ENCODE results near the gene ACBD4. TPM values are rescaled to one million over a fixed set of nuclear protein-coding genes. Genes with fewer than 3 reads are reported as not detected.

The ACBD4 gene
- total and polyA plus RNA-seq, 2 of the 4 experiments (the other 2 are of a cell fraction), result 2.3 to 5.7 TPM

DNA sequence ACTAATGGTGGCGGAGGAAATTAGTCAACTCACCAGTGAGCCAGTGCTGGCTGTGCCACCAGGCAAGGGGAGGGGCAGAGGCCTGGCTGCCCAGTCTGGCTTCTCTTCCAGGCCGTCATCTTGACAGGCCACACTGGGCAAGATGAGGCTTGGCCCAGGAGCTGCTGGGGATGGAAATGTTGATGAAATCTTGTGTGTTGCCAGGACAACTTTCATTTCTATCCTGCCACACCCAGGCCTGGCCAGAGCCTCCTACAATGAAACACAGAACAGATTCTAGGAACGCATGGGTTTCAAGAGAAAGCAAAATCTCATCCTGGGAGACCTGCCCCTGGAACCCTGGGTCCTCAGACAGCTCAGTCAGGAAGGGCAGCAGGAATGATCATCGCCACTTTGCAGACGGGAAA lies 35.4 kb downstream of the ACBD4 start (continued):
- TF ChIP-seq NFE2L2 (IDR thresholded peaks at IDR 0.05; ENCODE audit: low read depth, low read length) (no peak), CEBPB (IDR thresholded peaks at IDR 0.05; ENCODE audit: low read depth, low read length) (no peak)

DNA sequence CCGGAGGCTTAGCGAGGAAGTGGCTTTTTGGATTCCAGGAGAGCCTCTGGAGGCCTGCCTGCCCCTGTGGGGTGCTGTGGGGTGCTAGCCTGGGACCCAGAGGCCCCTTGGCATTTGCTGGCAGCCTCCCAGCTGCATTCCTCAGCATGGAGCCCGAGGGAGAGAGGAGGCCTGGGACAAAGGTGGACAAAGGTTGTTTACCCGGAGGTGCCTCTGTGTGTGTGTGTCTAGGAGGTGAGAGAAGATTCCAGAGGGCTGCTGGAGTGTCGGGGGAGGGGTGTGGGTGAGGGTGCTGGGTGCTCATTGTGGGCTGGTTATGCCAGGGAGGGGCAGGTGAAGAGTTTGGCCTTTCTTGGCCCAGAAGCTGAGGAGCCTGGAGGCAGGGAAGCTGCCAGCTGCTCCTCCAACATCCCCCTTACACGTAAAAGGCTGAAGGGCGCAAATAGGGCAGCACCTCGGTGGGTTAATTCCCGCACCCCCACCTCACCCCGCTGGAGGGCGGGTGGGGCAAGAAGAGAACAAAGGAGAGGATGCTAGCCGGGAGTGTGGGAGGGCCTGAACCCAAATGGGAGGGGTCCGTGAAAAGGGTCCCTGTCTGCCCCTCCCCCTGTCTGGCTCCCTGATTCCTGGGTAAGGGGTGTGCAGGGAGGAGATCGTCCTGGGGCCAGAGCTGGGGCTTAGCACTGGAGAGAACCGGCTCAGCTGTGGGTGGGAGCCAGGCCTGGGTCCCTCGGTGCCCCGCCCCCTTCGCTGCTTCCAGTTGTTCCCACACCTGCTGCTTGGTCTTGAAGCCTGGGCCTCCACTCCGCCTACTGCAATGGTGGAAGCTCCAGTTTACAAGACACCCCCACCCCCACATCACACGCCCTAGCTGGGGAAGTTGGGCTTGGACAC lies 36.1 kb downstream of the ACBD4 start:
- H3K56ac ChIP-seq (ENCODE audit: extremely low read depth, insufficient read depth, low read length), result peak overlapping the region; percentile 35; the same call in 1 of the 2 replicates
- peak overlapping the region; percentile 83 for H4K5ac ChIP-seq (ENCODE audit: low read depth, low read length)
- no peaks in the 10 kb centered on the region for H4K20me1 ChIP-seq (ENCODE audit: insufficient read depth, low read length)
- H3K4me3 ChIP-seq (ENCODE audit: insufficient read depth, low read depth, low read length), result no peak overlapping the region
- intact Hi-C loops (cut with micrococcal nuclease), result no loop called here
- TF ChIP-seq, protein P1, sequence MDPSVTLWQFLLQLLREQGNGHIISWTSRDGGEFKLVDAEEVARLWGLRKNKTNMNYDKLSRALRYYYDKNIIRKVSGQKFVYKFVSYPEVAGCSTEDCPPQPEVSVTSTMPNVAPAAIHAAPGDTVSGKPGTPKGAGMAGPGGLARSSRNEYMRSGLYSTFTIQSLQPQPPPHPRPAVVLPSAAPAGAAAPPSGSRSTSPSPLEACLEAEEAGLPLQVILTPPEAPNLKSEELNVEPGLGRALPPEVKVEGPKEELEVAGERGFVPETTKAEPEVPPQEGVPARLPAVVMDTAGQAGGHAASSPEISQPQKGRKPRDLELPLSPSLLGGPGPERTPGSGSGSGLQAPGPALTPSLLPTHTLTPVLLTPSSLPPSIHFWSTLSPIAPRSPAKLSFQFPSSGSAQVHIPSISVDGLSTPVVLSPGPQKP (IDR thresholded peaks at IDR 0.05; ENCODE audit: borderline replicate concordance, low read depth, low read length), result no peak
- TF ChIP-seq MAZ (IDR thresholded peaks at IDR 0.05; ENCODE audit: borderline replicate concordance, low read depth, low read length), result no peak
- H3K9ac ChIP-seq (ENCODE audit: low read depth, low read length), result peak overlapping the region; percentile 60
- H2BK5ac ChIP-seq (ENCODE audit: low read depth, low read length, poor library complexity, severe bottlenecking), result peak overlapping the region; percentile 76
- peaks cover 33% of the 10 kb centered on the region for H3K9me1 ChIP-seq (ENCODE audit: insufficient read depth, low read length)
- no TSS peak for BruUV-seq (replicated peaks)
- ChIA-PET CTCF (interaction anchor here (0.8 to 1.7 kb wide), 4 partner anchors 10 to 36 kb away, joined by 3 to 7 read pairs (median 4); partner anchors contain the start of genes ACBD4 and HEXIM2), POLR2A (ENCODE audit: unreplicated experiment) (interaction anchor here (1.5 to 2.2 kb wide), 2 partner anchors 10 to 26 kb away, joined by 3 to 6 read pairs; partner anchors contain the start of gene HEXIM2)
- peak overlapping the region; percentile 88 for H2BK120ac ChIP-seq (ENCODE audit: low read depth, low read length)
- ATAC-seq (ENCODE audit: low read depth) (peak; percentile 25), DNase-seq (no peak)
- H3K23ac ChIP-seq (ENCODE audit: low read depth, low read length), result peak overlapping the region; percentile 96
- H3K36me3 ChIP-seq (ENCODE audit: control insufficient read depth, insufficient read depth, low read length), result peaks cover 4% of the 10 kb centered on the region; the same call in 1 of the 2 replicates
- H2BK15ac ChIP-seq (ENCODE audit: low read depth, low read length), result peak overlapping the region; percentile 91; the same call in 2 of the 3 replicates
- H2AK9ac ChIP-seq (replicated peaks; ENCODE audit: low read depth, low read length, poor library complexity), result peak overlapping the region; percentile 95
- peak overlapping the region; percentile 96 for H3K4ac ChIP-seq (ENCODE audit: low read depth, low read length)
- peak overlapping the region; percentile 80 for H2BK20ac ChIP-seq (ENCODE audit: low read depth, low read length)
- H4K91ac ChIP-seq (ENCODE audit: insufficient read depth, low read depth, low read length), result peak overlapping the region; percentile 96
- peak overlapping the region; percentile 98 to 99 for H4K8ac ChIP-seq (ENCODE audit: low read depth in 2 of 2, low read length in 2 of 2)
- H2AFZ ChIP-seq (replicated peaks; ENCODE audit: low read length, poor library complexity), result peak overlapping the region; percentile 93
- peak overlapping the region; percentile 87 for H2AK5ac ChIP-seq (ENCODE audit: low read depth, low read length)
- peak overlapping the region; percentile 71 for H3K27ac ChIP-seq (ENCODE audit: insufficient read depth, low read length)
- H3K27me3 ChIP-seq (ENCODE audit: control insufficient read depth, insufficient read depth, low read length), result no peaks in the 10 kb centered on the region
- peak overlapping the region; percentile 91 for H3K14ac ChIP-seq (replicated peaks; ENCODE audit: low read depth, low read length)
- peaks cover 30% of the 10 kb centered on the region for H3K4me1 ChIP-seq (ENCODE audit: control insufficient read depth, insufficient read depth, low read length)
- WGBS, 2 experiments (ENCODE audit: extremely low coverage in 2 of 2, insufficient read length in 1 of 2), result 39% methylated on average over 8 of the region's 20 CpGs; no CpG with 5 or more reads in 1 of the 2 experiments
- in situ Hi-C loops (cut with MboI; ENCODE audit: low sequenced_read_pairs), result no loop called here
- peak overlapping the region; percentile 33 for H3K4me2 ChIP-seq (ENCODE audit: low read depth, low read length)
- peaks cover 0 to 19% of the 10 kb centered on the region in 2 experiments; a peak in 1 of 4 replicates for H3K79me1 ChIP-seq (ENCODE audit: low read depth in 1 of 2, low read length in 2 of 2)
- H3K9me3 ChIP-seq (ENCODE audit: control insufficient read depth, insufficient read depth, low read length), result no peaks in the 10 kb centered on the region
- dilution Hi-C loops (cut with HindIII; ENCODE audit: low sequenced_read_pairs, unreplicated experiment), result no loop called here
- peak overlapping the region; percentile 48 for H3K18ac ChIP-seq (ENCODE audit: low read depth, low read length)

Data from IMR-90 (cell line).